ENCODE measurements around the gene SPARC.

Gene SPARC

GRCh38 chr5:151628112-151628823 lies 58.4 kb downstream of the SPARC start:
- Histone ChIP-seq H3K27ac (replicated peaks) (no peak overlapping the region), H3K27me3 (ENCODE audit: insufficient read depth, poor library complexity, severe bottlenecking) (peaks cover 4% of the 10 kb centered on the region), H3K4me3 (replicated peaks; ENCODE audit: insufficient read depth, low read length) (no peak overlapping the region)
- no peak for DNase-seq (ENCODE audit: low read depth in 1 of 2, low spot score in 1 of 2)
- TF ChIP-seq GABPA (IDR thresholded peaks at IDR 0.05; ENCODE audit: low read depth) (no peak), CTCF (IDR thresholded peaks at IDR 0.05; ENCODE audit: insufficient read depth, low read length) (no peak), POLR2AphosphoS5 (IDR thresholded peaks at IDR 0.05; ENCODE audit: low read depth) (no peak), REST (IDR thresholded peaks at IDR 0.05; ENCODE audit: insufficient replicate concordance, low read depth) (no peak), SPI1 (IDR thresholded peaks at IDR 0.05; ENCODE audit: borderline replicate concordance, low read depth) (no peak)

GRCh38 chr5:151627650-151628049 lies 59.1 kb downstream of the SPARC start:
- no peak overlapping the region for H3K4me3 ChIP-seq (replicated peaks; ENCODE audit: insufficient read depth, low read length)
- H3K27me3 ChIP-seq (ENCODE audit: insufficient read depth, poor library complexity, severe bottlenecking): peaks cover 4% of the 10 kb centered on the region
- H3K27ac ChIP-seq (replicated peaks): no peak overlapping the region
- TF ChIP-seq CTCF (IDR thresholded peaks at IDR 0.05; ENCODE audit: insufficient read depth, low read length): no peak
- TF ChIP-seq GABPA (IDR thresholded peaks at IDR 0.05; ENCODE audit: low read depth): no peak
- no peak for TF ChIP-seq POLR2AphosphoS5 (IDR thresholded peaks at IDR 0.05; ENCODE audit: low read depth)
- no peak for TF ChIP-seq SPI1 (IDR thresholded peaks at IDR 0.05; ENCODE audit: borderline replicate concordance, low read depth)
- no peak for TF ChIP-seq REST (IDR thresholded peaks at IDR 0.05; ENCODE audit: insufficient replicate concordance, low read depth)
- DNase-seq (ENCODE audit: low read depth in 1 of 2, low spot score in 1 of 2): no peak

- H3K4me3 ChIP-seq (replicated peaks; ENCODE audit: insufficient read depth, low read length): no peak overlapping the region
- DNase-seq (ENCODE audit: low read depth in 1 of 2, low spot score in 1 of 2): no peak
- no peak overlapping the region for H3K27ac ChIP-seq (replicated peaks)
- TF ChIP-seq SPI1 (IDR thresholded peaks at IDR 0.05; ENCODE audit: borderline replicate concordance, low read depth) (no peak), CTCF (IDR thresholded peaks at IDR 0.05; ENCODE audit: insufficient read depth, low read length) (no peak), GABPA (IDR thresholded peaks at IDR 0.05; ENCODE audit: low read depth) (no peak), POLR2AphosphoS5 (IDR thresholded peaks at IDR 0.05; ENCODE audit: low read depth) (no peak), REST (IDR thresholded peaks at IDR 0.05; ENCODE audit: insufficient replicate concordance, low read depth) (no peak)
- H3K27me3 ChIP-seq (ENCODE audit: insufficient read depth, poor library complexity, severe bottlenecking): peaks cover 4% of the 10 kb centered on the region
Observed at GRCh38 chr5:151625285-151625684, 61.4 kb downstream of the SPARC start.

Data from HL-60 (cell line).